Activated CD8-positive, alpha-beta memory T cell treated with anti-CD3 and anti-CD28 coated beads, Interleukin-2, amount 50 U/mL, for 1 hour (primary cell): Measurements from ENCODE around the gene APC.

Experiments used
- DNase-seq: peaks from one replicate; pipeline ENCODE4 v3.0.0-alpha.2; 2020; ENCODE audit errors: extremely low read depth

APC gene

DNA sequence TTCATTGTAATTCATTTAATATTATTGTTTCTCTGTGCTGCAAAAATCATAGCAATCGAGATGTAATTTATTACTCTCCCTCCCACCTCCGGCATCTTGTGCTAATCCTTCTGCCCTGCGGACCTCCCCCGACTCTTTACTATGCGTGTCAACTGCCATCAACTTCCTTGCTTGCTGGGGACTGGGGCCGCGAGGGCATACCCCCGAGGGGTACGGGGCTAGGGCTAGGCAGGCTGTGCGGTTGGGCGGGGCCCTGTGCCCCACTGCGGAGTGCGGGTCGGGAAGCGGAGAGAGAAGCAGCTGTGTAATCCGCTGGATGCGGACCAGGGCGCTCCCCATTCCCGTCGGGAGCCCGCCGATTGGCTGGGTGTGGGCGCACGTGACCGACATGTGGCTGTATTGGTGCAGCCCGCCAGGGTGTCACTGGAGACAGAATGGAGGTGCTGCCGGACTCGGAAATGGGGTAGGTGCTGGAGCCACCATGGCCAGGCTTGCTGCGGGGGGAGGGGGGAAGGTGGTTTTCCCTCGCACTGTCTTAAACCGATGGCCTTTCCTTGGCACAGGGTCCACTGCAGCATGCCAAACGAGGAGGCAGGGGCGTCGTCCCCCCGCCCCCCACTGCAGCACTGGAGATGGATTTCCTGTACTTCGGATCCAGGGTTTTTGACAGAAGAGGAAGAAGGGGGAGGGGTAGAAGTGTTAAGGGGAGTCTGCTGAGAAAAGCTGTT lies at the start of gene APC:
Gene APC (plus strand): TSS at position 423 of the 728 bp plus-strand sequence. CDS start 17,006 bp downstream, outside the sequence.
- peak; percentile 38 for DNase-seq

- DNase-seq: no peak
These were observed 48.4 kb upstream of the APC start for GRCh38 chr5:112689155-112689909.

- no peak for DNase-seq
These were observed 46.9 kb upstream of the APC start for GRCh38 chr5:112690605-112691338.

DNA sequence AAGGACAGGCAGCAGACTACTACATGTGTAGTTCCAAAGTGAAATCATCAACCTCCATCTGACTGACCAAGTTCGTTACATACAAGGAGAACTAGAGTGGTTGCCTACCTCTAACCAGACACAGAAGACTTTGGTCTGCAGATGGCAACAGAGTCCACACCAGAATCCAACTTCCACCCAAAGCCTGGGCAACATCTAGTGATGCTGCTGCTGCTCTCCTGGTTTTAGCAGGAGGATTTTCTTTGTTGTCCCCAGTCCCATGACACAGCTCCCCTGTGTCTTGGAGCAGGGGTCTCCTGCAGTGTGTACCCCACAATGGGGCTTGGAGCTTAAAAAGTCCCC lies 46.4 kb upstream of the APC start:
- DNase-seq: no peak

DNA sequence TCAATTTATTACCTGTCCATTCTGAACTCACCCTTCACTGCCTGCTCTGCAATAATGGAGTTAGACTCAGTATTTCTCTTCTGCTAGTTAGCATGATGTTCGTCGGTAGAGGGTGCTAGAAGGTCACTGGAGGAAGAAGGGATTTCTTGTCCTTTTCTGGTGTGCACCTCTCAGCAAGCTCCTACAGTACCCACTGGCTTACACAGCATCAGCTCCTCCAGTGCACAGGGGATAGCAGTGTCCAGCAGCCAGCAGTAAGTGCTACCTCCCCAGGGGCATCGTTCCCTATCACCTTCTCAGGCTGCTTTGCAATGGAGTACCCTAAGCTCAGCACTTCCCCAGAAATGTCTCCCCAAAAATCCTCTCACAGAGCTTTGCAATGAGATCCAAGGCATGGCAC lies 45.9 kb upstream of the APC start:
- DNase-seq: no peak

DNA sequence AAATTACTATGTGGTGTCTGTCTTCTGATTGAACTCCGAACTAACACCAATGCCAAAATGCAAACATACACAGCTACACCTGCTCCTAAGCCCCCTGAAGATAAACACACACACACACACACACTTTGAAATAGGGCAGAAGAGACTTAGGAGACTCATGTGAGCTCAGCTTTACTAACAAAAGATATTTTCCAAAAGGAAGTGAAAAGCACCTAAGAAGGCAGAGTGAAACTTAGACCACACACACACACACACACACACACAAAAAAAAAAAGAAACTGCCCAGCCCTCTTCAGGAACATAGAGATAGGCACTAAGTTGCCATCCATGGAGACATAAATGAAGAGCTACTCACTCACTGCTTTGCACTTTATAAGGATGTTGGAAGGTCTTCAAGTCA lies 45.2 kb upstream of the APC start:
- DNase-seq: no peak

DNA sequence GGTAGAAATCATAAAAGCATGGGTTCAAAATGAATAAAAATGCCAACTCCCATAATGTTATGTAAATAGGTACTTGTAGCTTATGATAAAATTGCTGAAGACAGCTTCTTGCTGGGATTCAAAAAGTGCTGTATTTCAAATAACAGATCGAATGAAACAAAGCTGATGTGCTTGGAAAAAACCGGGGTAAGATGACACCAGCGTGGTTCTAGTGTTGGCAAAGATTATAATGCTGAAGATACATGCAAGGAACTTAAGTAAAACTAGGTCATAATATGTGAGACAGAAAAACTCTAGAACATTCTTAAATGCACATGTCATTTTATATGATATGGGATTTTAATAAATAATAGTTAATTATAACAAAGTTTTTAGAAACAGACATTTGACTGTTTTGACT lies 44.4 kb upstream of the APC start:
- no peak for DNase-seq

DNA sequence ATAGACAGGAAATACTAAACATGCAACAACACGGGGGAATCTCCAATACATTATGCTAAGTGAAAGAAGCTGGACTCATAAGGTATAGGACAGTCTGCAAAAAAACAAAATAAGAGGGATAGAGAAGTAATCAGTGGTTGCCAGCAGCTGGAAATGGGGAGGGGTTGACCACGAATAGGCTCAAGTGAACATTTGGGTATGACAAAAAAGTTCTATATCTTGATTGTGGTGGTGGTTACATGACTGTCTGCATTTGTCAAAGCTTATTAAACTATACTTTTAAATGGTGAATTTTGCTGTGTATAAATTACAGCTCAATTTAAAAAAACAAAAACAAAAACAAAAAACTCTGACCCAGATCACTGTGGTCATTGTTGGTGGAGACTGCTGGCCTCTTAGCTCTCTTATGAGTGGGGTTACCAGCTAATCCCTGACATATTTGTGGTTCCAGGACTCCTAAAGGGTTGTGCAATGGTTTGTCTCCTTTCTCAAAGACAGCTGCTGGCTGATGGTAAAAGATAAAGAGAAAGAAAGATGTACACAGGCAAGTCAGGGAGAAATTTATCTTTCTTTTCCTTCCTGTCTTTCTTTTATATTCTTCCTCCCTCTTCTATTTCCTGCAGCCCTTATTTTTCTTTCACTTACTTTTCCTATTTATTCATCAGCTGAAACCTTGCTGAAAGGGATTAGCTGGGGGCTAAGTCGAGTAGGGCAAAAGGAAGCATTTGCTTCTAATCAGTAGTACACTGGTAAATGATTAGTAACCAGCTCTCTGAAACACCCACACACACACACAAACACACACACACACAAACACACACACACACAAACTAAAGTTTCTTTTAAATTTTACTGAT lies 42.6 kb upstream of the APC start:
- no peak for DNase-seq

DNA sequence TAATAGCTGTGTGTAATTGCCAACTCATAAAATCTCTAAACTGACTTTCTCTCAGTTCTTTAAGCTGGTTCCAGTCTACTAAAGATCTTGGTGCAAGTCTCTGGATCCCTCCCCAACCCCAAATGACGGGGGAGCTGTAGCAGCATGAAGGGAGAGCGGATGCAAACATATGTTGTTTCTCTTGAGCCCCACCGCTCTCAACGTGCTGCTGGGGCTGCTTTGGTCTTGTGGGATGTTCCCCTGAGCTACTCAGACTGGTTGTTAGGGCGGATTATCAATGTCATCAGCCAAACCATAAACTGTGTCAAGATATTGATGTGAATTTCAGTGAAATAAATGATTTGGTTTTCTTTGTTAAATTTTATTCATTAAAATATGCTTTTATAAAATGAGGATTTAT lies 40.9 kb upstream of the APC start:
- no peak for DNase-seq

DNA sequence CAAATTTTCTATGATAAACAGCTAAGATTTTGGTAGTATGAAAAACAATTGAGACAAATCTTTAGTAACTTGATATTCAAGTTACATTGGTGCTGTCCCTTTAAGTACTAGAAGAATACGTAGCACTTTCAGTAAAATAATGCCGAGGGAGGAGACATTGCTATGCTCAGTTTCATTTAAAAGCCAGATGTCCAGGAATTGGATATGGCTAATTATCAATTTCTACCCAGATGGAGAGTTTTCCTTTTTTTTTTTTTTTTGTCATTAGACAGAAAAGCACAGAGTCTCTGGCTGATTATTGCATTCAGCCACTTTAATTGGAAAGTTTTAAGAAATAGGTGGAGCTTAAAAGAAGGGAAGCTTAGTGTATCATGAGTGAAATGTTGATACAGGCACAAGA lies 40.4 kb upstream of the APC start:
- no peak for DNase-seq

DNA sequence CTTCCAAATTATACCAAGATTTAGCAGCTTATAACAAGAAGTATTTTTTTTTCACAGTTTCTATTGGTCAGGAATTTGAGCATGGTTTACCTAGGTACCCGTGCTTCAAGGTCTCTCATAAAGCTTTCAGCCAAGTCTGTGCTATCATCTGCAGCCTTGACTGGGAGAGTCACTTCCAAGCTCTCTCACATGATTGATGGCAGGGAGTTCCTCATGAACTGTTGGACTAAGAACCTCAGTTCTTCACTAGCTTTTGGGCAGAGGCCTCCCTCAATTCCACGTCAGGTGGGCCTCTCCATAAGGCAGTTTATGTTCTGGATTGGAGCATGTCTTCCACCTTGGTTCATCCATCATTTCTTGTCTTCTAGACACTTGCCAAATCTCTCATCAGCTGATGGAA lies 39.9 kb upstream of the APC start:
- no peak for DNase-seq

- DNase-seq: no peak
These were observed 33.5 kb upstream of the APC start for GRCh38 chr5:112703866-112704820.

DNA sequence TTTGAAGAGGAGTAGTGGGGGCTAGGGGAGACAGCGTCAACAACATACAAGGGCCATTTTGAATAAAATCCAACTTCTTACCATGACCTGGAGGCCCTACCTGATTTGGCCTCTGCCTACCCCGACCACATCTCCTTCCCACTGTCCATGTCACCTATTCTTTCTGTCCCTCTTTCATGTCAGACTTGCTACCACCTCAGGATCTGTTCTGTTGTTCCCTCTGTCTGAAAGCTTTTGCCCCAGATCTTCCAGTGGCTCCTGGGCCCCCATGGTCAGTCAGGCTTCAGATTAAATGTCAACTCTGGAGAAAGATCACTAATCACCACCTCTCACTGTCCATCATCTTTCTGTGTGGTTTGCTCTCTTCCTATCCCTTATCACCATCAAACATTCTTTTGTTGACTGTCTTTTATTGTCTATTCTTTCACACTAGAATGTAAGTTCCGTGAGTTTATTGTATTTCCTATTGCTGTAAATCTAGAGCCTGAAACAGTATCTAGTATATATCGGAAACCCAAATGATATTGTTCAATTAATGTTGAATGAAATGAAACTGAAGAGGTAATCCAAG lies 31.2 kb upstream of the APC start:
- no peak for DNase-seq

GRCh38 chr5:112707187-112708102 lies 30.2 kb upstream of the APC start:
- peak; percentile 97 for DNase-seq

GRCh38 chr5:112708103-112708622 lies 29.5 kb upstream of the APC start:
- no peak for DNase-seq

DNA sequence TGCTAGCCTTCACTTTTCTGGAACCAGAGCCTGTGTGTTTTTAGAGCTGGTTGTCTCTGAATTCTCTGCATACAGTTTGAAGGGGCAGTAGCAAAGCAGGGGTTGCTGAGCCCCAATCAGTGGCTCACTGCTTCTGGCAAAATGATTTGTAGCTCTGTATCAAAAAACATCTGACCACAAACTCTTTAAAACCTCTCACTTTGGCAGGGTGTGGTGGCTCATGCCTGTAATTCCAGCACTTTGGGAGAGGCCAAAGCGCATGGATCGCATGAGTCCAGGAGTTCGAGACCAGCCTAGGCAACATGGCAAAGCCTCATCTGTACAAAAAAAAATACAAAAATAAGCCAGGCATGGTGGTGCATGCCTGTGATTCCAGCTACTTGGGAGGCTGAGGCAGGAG lies 28.3 kb upstream of the APC start:
- DNase-seq: no peak

- DNase-seq: no peak
These were observed 26.8 kb upstream of the APC start for GRCh38 chr5:112710896-112711295.

- DNase-seq: no peak
These were observed 26.2 kb upstream of the APC start for GRCh38 chr5:112711436-112711835.

- DNase-seq: no peak
These were observed 24.5 kb upstream of the APC start for GRCh38 chr5:112713206-112713605.
